AG08395 (cell line): Measurements from ENCODE around the gene CDH23.
A peak's percentile ranks its signal among the peaks of the same experiment; 100 is the strongest.

Experiments
- DNase-seq: peaks from one replicate; pipeline ENCODE4 v3.0.0; 2012; ENCODE audit warnings: mixed read lengths, low spot score

Gene CDH23

GRCh38 chr10:71856619-71857018, 459.9 kb downstream of the CDH23 start:
- DNase-seq = no peak

- no peak for DNase-seq
Measured at GRCh38 chr10:71857934-71858890, 461.5 kb downstream of the CDH23 start.

- peak; percentile 97 for DNase-seq
Measured at GRCh38 chr10:71860243-71861029, 463.7 kb downstream of the CDH23 start.

- DNase-seq = no peak
Measured at GRCh38 chr10:71863203-71863602, 466.5 kb downstream of the CDH23 start.

GRCh38 chr10:71864911-71865361, 468.2 kb downstream of the CDH23 start:
- no peak for DNase-seq
